Neural progenitor cell (in vitro differentiated cells): ENCODE data around the gene SLC16A4.

Source experiments
- EZH2 ChIP-seq: fragments of 200-600 bp; sonication (generic); IDR thresholded peaks from 2 replicates; pipeline ENCODE4 v1.6.1; 2017; ENCODE audit warnings: antibody characterized with exemption, mild to moderate bottlenecking, moderate library complexity
- TF ChIP-seq, protein P1 (sequence below): fragments of 200-600 bp; sonication (generic); IDR thresholded peaks from 2 replicates; pipeline ENCODE4 v1.5.1; 2017; ENCODE audit warnings: antibody characterized with exemption, mild to moderate bottlenecking

DNA sequence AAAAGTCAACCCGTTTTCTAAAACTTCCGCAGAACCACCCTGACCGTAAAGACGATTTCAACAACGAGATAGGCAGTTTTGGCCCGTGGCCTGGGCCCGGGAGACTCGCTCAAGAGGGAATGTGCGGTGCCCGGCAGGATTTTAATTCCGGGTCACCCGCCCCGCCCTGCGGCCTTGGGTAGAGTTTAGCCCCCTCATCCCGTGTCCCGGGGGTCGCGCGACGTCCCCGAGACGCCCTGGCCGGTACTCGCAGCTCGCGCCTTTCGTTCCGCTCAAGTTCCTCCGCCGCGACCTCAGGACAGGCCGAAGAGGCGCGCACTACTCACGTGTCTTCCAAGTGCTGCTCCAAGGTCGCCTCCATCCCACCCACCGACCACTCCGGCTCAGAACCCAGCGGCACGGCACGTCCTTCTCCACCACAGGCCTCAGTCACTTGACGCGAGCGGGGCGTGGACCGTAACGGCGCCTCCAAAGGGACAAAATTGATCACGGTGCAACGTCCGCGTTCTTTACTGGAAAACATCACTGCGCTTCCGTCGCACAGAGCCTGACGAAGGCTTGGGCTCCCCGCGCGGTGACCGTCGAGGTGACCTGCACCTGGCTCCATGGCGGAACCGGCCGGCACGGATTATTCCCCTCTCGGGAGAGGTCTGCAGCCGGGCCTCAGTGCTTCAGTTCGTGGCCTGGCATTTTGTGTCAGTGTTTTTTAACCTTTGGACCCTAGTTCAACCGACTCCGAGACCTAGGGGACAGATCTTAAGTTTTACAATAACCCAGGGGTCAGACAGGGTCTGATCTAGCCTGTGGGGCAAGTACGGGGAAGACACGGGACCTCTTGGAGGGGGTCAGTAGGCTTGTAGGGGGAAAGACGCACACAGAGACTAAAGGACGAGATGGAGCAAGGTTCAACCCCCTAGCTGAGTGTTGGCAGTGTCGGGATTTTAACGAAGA, 16.7 kb upstream of the SLC16A4 start, which contains the start of gene LAMTOR5:
- TF ChIP-seq, protein P1, sequence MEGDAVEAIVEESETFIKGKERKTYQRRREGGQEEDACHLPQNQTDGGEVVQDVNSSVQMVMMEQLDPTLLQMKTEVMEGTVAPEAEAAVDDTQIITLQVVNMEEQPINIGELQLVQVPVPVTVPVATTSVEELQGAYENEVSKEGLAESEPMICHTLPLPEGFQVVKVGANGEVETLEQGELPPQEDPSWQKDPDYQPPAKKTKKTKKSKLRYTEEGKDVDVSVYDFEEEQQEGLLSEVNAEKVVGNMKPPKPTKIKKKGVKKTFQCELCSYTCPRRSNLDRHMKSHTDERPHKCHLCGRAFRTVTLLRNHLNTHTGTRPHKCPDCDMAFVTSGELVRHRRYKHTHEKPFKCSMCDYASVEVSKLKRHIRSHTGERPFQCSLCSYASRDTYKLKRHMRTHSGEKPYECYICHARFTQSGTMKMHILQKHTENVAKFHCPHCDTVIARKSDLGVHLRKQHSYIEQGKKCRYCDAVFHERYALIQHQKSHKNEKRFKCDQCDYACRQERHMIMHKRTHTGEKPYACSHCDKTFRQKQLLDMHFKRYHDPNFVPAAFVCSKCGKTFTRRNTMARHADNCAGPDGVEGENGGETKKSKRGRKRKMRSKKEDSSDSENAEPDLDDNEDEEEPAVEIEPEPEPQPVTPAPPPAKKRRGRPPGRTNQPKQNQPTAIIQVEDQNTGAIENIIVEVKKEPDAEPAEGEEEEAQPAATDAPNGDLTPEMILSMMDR = no peak
- TF ChIP-seq EZH2 = no peak
